ENCODE data around the gene MIP.

- TF ChIP-seq STAT1 (IDR thresholded peaks at IDR 0.05; ENCODE audit: unreplicated experiment) (no peak), CREB1 (CRISPR knock-in tag; IDR thresholded peaks at IDR 0.05; ENCODE audit: low read depth) (no peak), ETS1 (IDR thresholded peaks at IDR 0.05) (no peak), JUNB (IDR thresholded peaks at IDR 0.05; ENCODE audit: unreplicated experiment) (no peak), CTCF (conservative IDR thresholded peaks at IDR 0.05; ENCODE audit: low read depth in 2 of 2) (no peak), EZH2 (IDR thresholded peaks at IDR 0.05; ENCODE audit: low read depth, unreplicated experiment) (no peak)
These were observed 43.7 kb downstream of the MIP start for GRCh38 chr12:56410768-56411167.

Data from GM23338 (cell line).